Activated CD4-positive, alpha-beta T cell treated with anti-CD3 and anti-CD28 coated beads, Interleukin-2, amount 50 U/mL, for 24 hours (primary cell): ENCODE data around the gene ARHGAP12.

Source experiments
- DNase-seq, 2 donors: peaks; one replicate each; pipeline ENCODE4 v3.0.0-alpha.2; 2020; ENCODE audit warnings: low read depth in 1 of 2, low spot score in 1 of 2

The ARHGAP12 gene

GRCh38 chr10:31829776-31830175 lies 98.9 kb downstream of the ARHGAP12 start:
- no peak for DNase-seq

GRCh38 chr10:31823358-31823757 lies 105.3 kb downstream of the ARHGAP12 start:
- DNase-seq = no peak

- DNase-seq = no peak
These were observed 105.9 kb downstream of the ARHGAP12 start for GRCh38 chr10:31822616-31823318.

GRCh38 chr10:31822150-31822549 lies 106.5 kb downstream of the ARHGAP12 start:
- DNase-seq = no peak

GRCh38 chr10:31820778-31821369 lies 107.8 kb downstream of the ARHGAP12 start:
- no peak for DNase-seq

GRCh38 chr10:31820096-31820495 lies 108.5 kb downstream of the ARHGAP12 start:
- DNase-seq = no peak

- DNase-seq = no peak
These were observed 109.2 kb downstream of the ARHGAP12 start for GRCh38 chr10:31819391-31819820.

GRCh38 chr10:31816318-31816717 lies 112.3 kb downstream of the ARHGAP12 start:
- no peak for DNase-seq

- peak; percentile 2 to 22 for DNase-seq
These were observed 120.1 kb downstream of the ARHGAP12 start for GRCh38 chr10:31808258-31809218.

- no peak for DNase-seq
These were observed 124.2 kb downstream of the ARHGAP12 start for GRCh38 chr10:31804352-31804810.

- no peak for DNase-seq
These were observed 124.9 kb downstream of the ARHGAP12 start for GRCh38 chr10:31803606-31804351.

- DNase-seq = no peak
These were observed 129.4 kb downstream of the ARHGAP12 start for GRCh38 chr10:31799181-31799580.

- no peak for DNase-seq
These were observed 135.9 kb downstream of the ARHGAP12 start for GRCh38 chr10:31792745-31793144.

- no peak for DNase-seq
These were observed 139.1 kb downstream of the ARHGAP12 start for GRCh38 chr10:31789555-31789954.

GRCh38 chr10:31782701-31783100 lies 145.9 kb downstream of the ARHGAP12 start:
- no peak for DNase-seq

GRCh38 chr10:31780717-31781116 lies 147.9 kb downstream of the ARHGAP12 start:
- DNase-seq = no peak

- no peak for DNase-seq
These were observed 150.0 kb downstream of the ARHGAP12 start for GRCh38 chr10:31778627-31779026.

- no peak for DNase-seq
These were observed 152.5 kb downstream of the ARHGAP12 start for GRCh38 chr10:31776159-31776558.

- no peak for DNase-seq
These were observed 153.5 kb downstream of the ARHGAP12 start for GRCh38 chr10:31774928-31775650.

GRCh38 chr10:31774299-31774900 lies 154.2 kb downstream of the ARHGAP12 start:
- no peak for DNase-seq
